Stimulated activated CD4-positive, alpha-beta T cell treated with anti-CD3 and anti-CD28 coated beads, Interleukin-2, amount 100 ng/mL, for 48 hours (primary cell): ENCODE measurements around the gene CALD1.

Source experiments
- DNase-seq, 2 donors: peaks; one replicate each; pipeline ENCODE4 v3.0.0-alpha.2; 2020

Gene CALD1

DNA sequence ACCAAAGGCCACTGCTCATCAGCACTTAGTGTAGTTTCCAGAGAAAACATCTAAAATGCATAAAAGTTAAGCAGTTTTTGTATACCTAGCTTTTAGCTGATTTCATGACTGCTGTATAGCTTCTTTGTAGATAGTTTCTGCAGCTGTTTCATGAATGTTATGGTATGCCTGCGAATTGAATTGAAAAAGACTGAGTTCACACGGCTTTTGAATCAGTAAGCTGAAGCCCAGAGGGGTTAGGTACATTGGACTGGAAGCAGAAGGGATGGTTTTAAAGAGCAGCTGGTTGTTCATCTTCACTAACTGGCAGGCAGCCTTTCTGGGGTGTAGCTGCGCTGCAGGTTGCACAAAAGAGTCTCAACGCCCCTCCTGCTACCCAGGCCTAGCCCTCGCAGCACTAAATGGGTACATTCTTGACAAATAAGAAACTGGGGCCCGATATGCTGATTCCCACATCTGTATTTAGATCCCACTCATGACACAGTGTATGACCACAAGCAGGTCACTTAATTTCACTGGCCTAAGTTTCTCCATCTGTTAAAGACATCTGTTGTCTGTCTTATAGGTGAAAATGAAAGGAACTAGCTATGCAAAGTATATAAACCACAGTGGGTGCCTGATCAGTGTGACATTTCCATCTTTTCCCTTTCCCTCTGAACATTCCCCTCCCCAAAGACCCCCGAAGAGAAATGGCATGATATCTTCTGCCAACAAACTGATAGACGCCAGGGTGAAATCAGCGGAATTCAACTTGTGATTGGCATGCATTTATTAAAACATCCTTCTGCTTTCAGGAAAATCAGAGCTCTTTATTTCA, 120.9 kb downstream of the CALD1 start:
- DNase-seq = no peak

DNA sequence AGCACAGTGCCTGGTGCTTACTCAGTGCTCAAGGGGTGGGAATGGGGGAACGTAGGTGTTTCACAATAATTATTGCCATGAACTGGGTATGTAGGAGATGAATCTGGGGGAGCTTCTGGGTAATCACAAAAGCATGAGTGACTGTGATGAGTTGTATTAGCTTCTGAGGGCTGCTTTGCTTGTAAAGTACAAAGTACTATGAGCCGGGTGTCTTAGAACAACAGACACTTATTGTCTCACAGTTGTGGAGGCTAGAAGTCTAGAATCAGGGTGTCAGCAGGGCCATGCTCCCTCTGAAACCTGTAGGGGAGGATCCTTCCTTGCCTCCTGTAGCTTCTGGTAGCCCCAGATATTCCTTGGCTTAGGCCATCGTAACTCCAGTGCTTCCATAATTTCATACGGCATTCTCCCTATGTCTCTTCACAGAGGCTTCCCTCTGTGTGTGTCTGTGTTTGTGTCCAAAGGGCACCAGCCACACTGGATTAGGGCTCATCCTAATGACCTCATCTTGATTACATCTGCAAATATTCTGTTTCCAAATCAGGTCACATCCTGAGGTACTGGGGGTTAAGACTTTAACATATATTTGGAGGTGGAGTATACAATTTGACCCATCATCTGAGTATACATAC, 122.1 kb downstream of the CALD1 start:
- no peak for DNase-seq

DNA sequence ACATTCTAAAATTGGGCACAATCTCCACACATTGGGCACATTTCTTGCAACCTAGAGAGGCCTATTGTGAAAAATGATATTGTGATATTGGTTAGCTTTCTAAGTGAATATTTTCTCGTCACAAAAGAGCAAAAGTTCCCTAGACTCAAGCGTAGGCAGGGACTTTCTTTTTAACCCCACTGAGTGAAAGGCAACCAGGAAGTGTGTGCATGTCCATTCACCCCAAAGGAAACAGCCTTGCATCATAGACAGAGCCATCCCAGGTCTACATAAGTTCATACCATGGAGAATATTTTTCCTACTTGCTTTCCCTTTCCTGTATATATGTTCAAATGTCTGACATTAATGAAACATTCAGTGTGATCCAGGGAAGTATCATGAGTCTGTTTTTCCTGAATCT, 122.6 kb downstream of the CALD1 start:
- DNase-seq = no peak

DNA sequence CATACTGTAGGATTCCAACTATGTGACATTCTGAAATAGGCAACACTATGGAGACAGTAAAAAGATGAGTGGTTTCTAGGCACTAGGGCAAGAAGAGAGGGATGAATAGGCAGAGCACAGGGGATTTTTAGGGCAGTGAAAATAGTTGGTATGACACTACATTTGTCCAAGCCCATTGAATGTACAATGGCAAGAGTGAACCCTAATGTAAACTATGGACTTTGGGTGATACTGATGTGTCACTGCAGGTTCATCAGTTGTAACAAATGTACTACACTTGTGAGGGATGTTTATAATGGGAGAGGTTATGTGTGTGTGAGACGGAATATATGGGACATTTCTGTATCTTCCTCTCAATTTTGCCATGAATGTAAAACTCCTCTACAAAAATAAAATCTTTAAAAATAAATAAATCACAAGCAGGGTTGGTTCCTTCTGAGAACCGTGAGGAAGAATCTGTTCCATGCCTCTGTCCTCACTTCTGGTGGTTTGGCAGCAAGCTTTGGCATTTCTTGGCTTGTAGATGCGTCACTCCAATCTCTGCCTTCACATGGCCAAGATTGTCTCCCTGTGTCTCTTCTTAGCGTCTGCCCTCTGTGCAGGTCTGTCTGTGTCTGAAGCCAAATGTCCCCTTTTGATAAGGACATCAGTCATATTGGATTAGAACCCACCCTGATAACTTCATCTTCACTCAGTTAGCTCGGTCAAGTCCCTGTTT, 123.8 kb downstream of the CALD1 start:
- no peak for DNase-seq

DNA sequence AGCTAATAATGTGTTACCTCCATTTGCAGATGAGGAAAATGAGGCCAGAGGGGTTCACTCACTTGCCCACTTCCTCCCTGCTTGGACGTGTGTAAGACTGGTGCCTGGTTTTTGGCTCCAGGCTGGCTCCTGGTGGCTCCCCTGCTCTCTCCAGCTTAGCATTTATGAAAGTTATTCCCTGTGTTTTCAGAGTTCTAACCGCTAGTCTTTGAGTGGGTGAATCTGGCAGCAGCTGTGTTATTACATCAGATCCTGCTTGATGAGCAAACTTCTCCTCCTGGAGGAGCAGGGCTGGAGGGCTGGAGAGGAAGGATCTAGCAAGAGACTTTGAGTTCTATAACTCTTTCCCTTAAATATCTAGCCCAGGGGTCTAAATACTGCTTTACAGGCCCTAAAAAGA, 125.9 kb downstream of the CALD1 start:
- no peak for DNase-seq

DNA sequence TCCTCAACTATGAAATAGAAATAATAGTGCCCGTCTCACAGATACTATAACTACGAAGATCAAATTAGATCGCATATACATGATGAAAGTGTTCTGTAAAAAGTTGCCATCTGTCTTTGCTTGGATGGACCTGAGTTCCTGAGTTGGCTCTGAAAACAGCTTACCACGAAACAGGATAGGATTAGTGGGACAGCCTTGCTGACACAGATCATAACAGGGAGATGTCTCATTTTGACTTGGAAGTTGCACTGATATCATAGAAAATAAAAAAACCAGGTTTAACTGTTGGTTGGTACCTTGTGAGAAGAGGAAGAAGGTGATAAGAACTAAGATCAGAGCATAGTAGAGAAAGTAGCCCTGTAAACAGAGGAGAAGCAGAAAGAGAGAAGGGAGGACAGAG, 127.6 kb downstream of the CALD1 start:
- no peak for DNase-seq

DNA sequence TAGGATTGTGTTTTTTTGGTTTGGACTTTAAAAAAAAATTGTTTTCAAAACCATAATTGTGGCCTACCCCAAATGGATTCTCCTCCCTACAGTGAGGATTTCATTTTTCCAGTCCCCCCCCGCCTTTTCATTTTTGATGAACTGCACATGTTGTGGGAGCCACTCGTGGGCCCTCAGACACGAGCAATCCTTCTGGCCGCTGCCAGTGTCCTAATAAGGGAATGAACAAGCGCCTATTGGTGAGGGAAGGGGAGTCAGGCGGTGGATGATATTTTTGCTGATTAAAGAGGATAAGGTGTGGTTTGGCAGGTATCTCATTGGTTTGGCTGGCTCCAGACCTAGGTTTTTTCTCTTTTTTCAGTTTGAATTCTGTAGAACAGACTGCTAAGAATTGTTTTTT, 128.2 kb downstream of the CALD1 start:
- DNase-seq = no peak

DNA sequence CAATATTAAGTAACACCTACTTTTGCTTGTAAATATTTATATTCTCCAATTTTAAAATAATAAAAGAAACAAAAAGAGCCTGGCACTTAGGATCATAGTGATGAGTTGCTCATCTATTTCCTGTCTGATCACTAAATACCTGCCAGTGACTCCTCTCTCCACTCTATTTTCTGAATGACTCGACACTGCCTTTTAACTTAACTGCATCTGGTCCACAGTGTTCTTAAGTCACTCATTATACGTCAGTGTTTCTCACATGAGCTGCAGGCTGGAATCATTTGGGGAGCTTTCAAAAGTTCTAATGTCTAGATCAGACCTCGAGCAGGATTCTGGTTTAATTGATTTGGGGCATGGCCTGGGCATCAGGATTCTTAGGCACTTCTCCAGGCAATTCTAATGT, 128.9 kb downstream of the CALD1 start:
- DNase-seq = no peak

DNA sequence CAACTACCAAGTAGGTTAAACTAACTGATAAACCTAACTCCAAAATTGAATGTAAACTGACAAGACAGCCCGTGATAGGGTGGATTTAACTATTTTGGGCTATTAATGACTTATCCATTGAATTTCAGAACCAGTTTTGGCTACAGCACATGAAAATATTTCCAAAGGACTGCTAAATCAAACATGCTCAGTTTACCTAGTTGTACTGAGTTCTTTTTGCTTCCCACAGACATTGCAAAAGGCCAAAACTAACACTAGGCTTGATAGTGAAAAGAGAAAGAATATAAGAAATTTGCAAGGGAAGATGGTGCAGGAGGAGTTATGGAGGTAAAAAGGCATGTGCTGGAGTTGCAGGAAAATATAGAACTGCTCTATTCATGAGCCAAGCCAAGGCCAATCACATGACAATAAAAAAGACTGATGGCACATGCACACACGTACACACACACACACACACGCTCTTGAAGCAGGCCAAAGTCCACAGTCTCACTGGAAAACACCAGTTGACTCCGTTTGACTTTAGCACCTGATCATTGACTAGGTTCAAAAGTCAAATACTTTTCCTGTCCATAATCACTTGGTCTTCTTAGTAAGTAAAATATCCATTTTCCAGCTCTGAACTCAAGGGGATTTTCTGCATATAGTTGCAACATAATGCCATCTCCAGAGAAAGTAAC, 130.9 kb downstream of the CALD1 start:
- DNase-seq = no peak

DNA sequence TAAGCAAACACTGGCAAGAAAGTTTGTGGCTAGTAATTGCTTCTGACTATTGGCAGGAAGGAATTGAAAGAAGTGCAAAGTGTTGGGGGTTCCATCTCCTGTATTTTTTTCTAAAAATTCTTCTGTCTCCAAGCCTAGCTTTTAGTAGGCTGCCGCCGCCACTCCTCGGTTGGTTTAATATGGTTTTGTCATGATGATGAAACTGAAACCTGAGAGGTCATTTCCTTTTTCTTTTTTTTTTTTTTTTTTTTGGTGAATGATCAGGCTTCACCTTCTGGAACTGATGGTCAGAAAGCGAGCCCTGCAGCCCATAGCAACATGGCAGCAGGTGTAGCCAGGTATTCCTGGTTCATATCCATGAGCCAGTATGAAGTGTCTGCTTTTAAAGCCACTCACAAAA, 131.5 kb downstream of the CALD1 start:
- no peak for DNase-seq

DNA sequence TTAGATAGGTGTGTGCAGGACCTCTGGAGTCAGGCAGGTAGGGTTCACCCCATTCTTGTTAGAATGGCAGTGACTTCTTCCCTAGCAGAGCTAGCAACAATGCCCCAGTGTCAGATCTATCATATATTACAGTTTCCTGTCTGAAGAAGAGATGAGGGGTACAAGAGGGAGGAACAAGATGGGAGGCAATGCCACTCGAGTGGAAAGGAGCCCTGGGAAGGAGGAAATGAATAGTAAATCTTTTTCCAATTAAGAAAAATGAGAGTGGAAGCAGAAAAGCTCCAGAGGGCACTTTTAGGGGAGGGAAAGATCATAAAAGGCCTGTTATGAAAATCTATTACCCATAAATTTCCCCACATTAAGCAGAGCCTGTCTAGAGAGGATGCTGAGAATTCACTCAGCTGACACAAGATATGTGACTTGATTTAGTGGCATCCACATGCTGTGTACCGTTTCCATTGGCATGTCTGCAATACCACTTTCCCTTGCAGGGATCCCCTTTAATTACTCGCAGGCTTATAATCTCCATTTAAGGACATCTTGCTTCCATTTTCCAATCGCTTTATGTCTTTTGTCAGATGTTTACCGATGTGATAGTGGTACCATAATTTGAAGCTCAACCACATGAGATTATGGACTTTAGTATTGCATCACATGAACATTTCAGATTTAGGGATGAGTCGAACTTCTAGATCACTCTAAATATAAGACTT, 136.9 kb downstream of the CALD1 start:
- no peak for DNase-seq

DNA sequence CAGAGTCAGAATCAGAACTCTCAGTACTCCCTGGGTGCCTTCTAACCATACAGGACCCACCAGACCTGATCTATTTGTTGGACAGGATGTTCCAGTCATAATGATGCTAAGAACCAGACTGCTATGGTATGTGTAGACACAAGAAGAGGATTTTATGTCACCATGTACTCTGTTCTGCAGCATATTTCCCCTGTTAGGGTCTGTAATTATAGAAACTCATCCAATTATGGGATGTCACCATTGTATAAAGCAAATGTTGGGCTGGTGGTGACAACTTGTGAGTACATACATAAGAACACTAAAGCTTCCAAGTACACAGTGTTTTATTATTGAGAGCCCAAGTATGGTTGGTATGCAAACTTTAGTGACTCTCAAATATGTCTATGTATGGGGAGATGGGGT, 139.8 kb downstream of the CALD1 start:
- DNase-seq = no peak

DNA sequence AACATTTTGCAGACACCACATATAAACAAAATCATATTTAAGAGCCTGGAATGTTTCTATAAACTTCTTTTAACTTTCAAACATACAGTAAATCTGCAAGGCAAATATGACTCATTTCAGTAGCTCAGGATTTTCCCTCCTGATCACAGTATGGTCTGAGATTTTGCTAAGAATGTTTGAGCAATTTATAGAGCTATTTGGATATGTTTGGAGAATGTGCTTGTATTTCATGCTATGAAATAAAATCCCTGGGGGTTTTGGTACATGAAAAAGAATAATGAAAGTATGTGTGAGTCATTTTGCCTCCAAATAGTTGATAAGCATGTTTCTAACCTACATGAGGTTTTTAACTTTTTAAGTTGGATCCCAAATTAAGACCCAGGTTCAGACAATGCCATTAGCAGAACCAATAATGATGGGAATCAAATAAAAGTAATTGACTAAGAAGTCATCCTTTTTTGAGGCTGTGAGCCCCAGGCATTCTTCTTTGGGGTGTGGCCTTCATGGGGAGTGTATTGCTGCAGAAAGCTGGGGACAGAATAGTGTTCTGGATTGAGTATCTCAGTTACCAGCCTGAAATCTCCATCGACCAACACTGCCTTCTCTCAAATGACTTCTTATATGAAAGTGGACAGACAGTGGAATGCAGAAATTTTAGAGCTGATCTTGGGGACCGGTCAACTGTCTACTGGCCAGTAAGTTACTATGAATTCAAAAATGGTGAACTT, 140.8 kb downstream of the CALD1 start:
- DNase-seq = no peak

DNA sequence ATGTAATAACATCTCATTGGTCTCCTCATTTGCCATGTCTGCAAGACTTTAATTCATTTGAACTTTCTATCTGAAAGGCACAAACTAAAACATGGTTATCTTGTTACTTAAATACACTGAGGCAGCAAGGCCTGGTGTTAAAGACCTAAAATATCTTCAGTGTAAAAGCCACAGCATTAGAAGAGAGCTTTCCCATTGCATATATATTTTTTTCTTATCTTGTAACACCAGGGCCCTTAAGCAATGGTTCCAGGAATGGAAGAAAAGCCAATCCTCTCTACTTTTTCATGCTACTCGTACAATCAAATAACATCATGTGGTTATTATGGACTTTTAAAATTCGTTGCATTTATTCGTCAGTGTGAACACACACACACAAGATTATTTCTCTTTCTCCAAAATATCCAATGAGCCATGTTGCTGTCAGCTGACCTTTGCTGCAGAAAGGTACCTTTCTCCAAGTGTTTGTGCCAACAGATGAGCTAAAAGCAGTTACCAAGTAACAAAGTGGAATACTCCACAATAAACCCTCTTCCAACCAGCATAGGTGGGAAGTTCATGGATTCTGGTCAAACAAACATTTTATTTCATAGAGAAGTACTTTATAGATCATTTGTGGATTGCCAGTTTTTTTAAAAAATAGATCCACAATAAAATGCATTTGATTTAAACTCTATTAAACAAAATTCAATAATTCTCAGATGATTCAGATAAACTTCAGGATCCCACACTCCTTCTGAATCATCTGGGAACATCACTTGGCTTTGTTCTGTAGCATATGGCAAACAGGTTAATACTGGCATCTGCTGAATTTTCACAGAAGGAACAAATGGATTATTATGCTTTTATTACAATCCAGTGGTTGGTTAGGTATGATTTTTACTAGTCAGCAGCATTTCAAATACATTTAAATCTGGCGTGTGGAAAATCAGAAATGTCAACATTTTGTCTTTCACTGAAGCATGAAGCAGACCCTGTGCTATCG, 143.6 kb downstream of the CALD1 start:
- no peak for DNase-seq

DNA sequence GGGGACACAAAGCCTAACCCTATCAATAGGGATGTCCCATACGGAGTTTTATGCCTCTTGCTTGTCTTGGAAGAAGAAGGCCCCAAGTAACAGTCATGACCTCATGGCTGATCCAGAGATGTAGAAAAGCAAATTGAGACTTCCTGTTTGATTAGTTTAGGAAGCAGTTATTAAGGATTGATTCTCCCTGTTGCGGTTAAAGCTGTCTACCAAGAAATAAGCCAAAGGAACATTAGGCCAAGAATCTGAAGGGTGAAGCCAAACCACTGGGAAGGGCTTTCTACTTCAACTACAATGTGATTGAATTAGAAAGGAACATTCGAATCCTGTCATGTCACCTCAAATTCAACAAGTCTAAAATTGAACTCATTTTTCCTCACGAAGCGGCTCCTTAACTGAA, 146.3 kb downstream of the CALD1 start:
- no peak for DNase-seq

DNA sequence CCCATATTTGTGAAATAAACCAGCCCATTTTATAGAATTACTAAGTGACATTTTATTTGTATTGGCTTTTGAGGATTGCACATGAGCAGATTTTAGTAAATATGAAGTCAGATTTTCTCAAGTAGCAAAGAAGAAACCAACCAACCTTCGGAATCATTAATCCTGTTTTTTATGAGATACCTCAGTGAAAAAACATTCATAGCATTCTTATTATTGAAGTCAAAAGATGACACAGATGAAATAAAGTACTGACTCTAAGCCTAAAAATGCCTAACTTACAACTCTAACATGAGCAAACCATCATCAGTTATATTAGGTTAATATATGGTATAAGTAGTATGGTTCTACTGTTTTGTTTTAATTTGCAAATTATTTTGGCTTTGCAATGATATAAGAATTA, 147.0 kb downstream of the CALD1 start:
- DNase-seq = no peak

DNA sequence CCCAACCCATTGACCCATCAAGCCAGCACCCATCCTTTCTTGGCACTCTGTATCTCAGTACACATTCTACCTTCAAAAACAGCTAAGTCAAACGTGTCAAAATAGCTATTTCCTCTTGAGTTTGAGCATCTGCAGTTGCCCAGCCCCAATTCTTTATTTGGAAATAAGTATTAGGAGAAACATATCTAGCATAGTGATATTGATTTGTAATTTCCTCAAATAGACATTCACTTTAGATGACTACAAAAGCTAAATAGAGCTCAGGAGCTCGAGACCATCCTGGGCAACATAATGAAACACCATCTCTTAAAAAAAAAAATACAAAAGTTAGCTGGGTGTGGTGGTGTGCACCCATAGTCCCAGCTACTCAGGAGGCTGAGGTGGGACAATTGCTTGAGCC, 147.6 kb downstream of the CALD1 start:
- DNase-seq = no peak

DNA sequence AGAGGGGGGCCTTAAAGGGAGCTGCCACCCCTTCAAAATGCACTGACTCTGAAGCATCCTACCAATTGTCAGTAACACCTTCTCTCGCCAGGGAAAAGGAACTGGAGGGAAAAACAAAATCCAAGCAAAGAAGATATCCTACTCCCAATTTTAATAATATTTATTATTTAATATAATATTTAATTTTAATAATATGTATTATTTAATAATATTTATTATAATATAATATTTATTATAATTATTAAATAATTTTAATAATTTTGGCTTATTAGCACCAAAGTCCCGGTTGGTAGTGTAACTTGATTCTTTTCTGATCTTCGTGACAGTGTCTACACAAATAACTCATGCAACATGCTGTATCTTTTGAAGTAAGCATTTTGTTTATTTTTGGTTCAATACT, 148.3 kb downstream of the CALD1 start:
- no peak for DNase-seq

DNA sequence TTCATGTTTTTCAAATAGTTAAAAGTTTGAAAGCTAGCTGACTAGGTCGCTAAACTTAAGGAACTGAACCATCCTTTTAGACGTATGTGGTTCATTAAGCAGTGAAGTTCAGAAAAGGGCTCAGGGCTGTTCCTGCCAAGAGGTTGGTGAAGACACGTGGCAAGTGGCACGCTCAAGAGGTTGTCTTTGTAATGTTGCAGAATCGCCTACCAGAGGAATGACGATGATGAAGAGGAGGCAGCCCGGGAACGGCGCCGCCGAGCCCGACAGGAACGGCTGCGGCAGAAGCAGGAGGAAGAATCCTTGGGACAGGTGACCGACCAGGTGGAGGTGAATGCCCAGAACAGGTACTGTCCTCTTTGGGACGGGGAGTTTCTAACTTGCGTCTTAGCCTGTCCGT, 149.1 kb downstream of the CALD1 start:
- no peak for DNase-seq

DNA sequence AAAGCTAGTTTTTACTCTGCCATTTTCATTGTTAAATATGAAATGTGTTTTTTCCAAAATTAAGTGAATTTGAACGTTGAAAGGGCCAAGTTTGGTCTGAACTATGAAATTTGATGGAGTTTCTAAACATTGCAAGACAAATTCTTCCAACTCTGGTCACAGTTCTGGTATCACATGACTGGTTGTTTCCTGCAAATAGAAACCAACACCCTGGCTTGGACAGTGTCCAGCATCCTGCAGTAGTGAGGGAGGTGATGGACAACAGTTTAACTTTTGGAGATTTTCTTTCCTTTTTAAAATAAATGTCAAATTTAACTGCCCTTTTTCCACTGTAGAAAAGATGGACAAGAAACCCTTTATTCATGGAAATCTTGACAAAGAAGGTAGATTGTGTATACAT, 152.1 kb downstream of the CALD1 start:
- DNase-seq = no peak
